ENCODE results near the gene IMMP2L. TPM values are rescaled to one million over a fixed set of nuclear protein-coding genes. Genes with fewer than 3 reads are reported as not detected.

The IMMP2L gene
- total RNA-seq, 4 donors from 2014 or later, result 12.4 to 31.7 (median 22.8) TPM

- ATAC-seq (ENCODE audit: low FRiP score) (no peak), DNase-seq (ENCODE audit: low spot score) (no peak)
- TF ChIP-seq, protein P1, sequence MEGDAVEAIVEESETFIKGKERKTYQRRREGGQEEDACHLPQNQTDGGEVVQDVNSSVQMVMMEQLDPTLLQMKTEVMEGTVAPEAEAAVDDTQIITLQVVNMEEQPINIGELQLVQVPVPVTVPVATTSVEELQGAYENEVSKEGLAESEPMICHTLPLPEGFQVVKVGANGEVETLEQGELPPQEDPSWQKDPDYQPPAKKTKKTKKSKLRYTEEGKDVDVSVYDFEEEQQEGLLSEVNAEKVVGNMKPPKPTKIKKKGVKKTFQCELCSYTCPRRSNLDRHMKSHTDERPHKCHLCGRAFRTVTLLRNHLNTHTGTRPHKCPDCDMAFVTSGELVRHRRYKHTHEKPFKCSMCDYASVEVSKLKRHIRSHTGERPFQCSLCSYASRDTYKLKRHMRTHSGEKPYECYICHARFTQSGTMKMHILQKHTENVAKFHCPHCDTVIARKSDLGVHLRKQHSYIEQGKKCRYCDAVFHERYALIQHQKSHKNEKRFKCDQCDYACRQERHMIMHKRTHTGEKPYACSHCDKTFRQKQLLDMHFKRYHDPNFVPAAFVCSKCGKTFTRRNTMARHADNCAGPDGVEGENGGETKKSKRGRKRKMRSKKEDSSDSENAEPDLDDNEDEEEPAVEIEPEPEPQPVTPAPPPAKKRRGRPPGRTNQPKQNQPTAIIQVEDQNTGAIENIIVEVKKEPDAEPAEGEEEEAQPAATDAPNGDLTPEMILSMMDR (IDR thresholded peaks at IDR 0.05), result no peak
Measured at GRCh38 chr7:111137296-111138192, 424.7 kb downstream of the IMMP2L start.

DNA sequence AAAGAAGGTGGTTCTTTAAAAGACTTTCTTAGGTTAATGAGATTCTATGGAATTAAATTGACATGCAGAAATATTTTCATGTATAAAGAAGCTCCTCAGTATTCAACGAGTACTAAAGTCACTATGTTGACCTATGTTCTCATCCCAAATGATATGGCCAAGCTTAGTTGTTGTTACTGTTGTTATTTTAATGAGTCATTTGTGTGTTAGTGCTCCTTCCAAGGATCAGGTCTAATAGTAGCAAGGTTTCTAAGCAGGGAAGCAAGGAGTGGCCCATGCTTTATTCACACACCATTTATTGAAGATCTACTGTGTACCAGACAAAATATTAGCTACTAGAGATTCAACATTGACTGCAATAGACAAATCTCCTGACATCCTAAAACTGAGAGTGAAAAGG, 429.5 kb downstream of the IMMP2L start:
- DNase-seq (ENCODE audit: low spot score) (no peak), ATAC-seq (ENCODE audit: low FRiP score) (no peak)
- TF ChIP-seq, protein P1 (IDR thresholded peaks at IDR 0.05), result no peak

DNA sequence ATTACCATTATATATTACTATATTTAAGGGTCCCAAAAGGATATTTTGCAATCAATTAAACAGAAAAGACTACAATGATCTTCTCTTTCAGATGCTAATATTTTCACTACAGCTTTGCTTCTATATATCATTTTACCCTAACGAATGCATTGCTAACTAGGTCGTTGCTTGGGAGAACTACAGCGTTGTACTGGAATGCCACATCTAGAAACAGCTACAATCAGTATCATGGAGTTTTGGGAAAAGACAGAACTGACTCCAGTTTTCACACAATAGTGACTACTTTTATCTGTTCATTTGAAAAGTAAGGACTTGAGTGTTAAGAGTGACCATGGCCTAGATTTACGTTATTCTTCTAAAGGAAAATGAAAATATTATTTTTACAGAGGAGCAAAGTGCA, 432.9 kb downstream of the IMMP2L start:
- TF ChIP-seq, protein P1 (IDR thresholded peaks at IDR 0.05), result no peak

GRCh38 chr7:111126987-111127386, 435.3 kb downstream of the IMMP2L start:
- no peak for DNase-seq (ENCODE audit: low spot score)
- TF ChIP-seq, protein P1 (IDR thresholded peaks at IDR 0.05), result no peak
- ATAC-seq (ENCODE audit: low FRiP score), result no peak

More for the DNA sequence above, 432.9 kb downstream of the IMMP2L start:
- no peak for DNase-seq (ENCODE audit: low spot score)
- ATAC-seq (ENCODE audit: low FRiP score), result no peak

DNA sequence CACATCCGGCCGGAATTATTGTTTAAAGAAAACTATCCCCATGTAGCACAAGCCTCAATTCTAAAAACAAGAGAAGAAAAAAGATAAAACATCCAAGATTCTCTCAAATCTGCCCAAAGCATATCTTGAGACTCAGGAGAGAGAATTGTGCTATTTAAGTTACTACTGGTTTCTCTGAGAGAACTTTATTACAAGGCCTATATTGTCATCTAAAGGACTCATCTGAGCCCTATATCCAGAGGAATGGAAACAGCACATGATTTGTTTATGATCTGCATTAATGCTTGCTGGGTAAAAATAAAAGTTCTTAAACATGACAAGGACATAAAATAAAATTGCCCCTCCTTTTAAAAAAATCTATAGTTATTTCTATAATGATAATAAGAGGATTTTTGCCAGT, 446.3 kb downstream of the IMMP2L start:
- ATAC-seq (ENCODE audit: low FRiP score), result no peak

DNA sequence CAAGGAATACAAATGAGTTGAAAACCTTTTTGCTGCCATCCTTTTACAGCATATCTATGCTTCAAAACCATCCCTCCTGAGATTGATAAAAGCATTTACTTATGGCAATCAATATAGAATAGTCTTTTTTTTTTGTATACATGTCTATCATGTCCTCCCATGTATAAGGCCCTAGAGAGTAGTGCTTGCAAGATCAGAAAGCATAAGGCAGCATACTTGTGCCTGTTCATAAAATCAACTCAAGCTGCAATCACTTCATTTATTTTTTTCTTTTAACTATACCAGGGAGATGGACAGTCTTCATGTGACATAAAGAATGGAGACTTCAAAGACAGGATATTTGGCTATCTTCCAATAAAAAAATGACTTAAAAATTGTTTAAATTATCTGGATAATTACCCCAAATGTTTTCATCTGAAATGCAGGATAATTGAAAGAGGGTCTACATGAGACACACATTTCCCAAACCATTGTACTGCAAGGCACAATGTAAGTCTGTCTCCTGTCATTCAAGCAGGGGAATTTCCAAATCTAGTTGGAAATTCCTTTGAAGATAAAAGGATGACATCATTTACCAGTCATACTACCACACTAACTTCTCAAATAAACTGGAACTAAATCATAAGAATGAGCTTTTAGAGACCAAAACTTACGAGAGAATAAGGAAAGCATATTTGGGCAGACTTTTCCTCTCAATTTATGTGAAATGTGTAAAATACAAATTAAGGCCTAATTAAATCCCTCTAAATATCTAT, 448.9 kb downstream of the IMMP2L start:
- ATAC-seq (ENCODE audit: low FRiP score), result peak; percentile 70
- no peak for DNase-seq (ENCODE audit: low spot score)
- TF ChIP-seq, protein P1 (IDR thresholded peaks at IDR 0.05), result no peak

More for the DNA sequence above, 446.3 kb downstream of the IMMP2L start:
- TF ChIP-seq, protein P1 (IDR thresholded peaks at IDR 0.05), result no peak
- no peak for DNase-seq (ENCODE audit: low spot score)
